ENCODE data around the gene INO80.

- TF ChIP-seq POLR2AphosphoS5 (IDR thresholded peaks at IDR 0.05; ENCODE audit: borderline replicate concordance, low read depth, low read length) (no peak), EZH2 (IDR thresholded peaks at IDR 0.05) (no peak)
Observed at GRCh38 chr15:41051139-41051538, 64.9 kb downstream of the INO80 start.
